ENCODE measurements around the gene TGM2.

TGM2 gene

DNA sequence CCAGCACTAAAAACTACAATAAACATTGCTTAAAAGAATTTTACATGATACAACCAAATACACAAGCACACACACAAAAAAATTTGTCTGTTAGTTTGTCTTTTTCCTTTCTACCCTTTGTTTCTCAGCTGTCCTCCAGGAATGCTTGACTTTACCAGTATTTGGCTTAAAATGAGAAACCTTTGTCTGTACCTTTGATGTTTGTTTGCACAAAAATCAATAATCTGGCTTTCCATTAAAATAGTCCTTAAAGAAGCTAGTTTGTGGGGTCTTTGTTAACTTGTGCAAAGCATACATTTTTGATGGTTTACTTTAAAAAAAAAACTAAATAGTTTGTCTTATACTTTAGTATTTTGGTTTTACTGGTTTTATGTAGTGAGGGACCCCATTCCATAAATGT lies 82.2 kb downstream of the TGM2 start:
- TF ChIP-seq, protein P1, sequence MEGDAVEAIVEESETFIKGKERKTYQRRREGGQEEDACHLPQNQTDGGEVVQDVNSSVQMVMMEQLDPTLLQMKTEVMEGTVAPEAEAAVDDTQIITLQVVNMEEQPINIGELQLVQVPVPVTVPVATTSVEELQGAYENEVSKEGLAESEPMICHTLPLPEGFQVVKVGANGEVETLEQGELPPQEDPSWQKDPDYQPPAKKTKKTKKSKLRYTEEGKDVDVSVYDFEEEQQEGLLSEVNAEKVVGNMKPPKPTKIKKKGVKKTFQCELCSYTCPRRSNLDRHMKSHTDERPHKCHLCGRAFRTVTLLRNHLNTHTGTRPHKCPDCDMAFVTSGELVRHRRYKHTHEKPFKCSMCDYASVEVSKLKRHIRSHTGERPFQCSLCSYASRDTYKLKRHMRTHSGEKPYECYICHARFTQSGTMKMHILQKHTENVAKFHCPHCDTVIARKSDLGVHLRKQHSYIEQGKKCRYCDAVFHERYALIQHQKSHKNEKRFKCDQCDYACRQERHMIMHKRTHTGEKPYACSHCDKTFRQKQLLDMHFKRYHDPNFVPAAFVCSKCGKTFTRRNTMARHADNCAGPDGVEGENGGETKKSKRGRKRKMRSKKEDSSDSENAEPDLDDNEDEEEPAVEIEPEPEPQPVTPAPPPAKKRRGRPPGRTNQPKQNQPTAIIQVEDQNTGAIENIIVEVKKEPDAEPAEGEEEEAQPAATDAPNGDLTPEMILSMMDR (IDR thresholded peaks at IDR 0.05; ENCODE audit: low read depth, low read length): no peak
- DNase-seq (ENCODE audit: extremely low read depth, low read depth): no peak

DNA sequence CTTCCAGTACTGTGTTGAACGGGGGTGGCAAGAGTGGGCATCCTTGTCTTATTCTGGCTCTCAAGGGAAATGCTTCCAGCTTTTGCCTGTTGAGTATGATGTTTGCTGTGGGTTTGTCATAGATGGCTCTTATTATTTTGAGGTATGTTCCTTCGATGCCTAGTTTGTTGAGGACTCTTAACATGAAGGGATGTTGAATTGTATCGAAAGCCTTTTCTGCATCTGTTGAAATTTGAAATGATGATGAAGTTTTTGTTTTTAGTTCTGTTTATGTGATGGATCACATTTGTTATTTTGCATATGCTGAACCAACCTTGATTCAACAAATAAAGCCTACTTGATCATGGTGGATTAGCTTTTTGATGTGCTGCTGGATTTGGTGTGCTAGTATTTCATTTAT lies 83.5 kb downstream of the TGM2 start:
- TF ChIP-seq, protein P1 (IDR thresholded peaks at IDR 0.05; ENCODE audit: low read depth, low read length): no peak
- DNase-seq (ENCODE audit: extremely low read depth, low read depth): no peak

DNA sequence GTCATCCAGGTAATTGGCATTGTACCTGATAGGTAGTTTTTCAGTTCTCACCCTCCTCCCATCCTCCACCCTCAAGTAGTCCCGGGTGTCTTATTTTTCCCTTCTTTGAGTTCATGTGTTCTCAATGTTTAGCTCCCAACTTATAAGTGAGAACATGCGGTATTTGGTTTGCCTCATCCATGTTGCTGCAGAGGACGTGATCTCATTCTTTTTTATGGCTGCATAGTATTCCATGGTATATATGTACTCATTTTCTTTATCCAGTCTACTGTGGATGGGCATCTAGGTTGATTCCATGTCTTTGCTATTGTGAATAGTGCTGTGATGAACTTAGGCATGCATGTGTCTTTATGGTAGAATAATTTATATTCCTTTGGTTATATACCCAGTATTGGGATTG lies 85.7 kb downstream of the TGM2 start:
- TF ChIP-seq, protein P1 (IDR thresholded peaks at IDR 0.05; ENCODE audit: low read depth, low read length): no peak
- no peak for DNase-seq (ENCODE audit: extremely low read depth, low read depth)

DNA sequence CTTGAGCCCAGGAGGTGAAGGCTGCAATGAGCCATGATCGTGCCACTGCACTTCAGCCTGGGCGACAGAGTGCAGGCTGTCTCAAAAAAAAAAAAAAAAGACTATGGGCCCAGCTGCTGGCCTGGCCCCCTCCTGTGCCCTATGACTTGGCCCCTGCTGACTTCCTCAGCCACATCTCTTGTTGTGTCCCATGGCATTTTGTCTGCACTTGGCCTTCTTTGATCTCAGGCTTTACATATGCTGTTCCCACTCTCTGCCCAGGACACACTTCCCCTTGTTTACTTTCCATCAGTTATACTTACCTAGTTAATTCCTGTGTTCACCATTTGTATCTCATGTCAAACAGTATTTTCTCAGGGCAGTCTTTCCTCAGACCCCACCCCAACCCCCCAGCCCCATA lies 87.0 kb downstream of the TGM2 start:
- TF ChIP-seq, protein P1 (IDR thresholded peaks at IDR 0.05; ENCODE audit: low read depth, low read length): no peak
- DNase-seq (ENCODE audit: extremely low read depth, low read depth): no peak

Measured in AG09319 (cell line).